ENCODE results near the gene ATP6V0C. TPM values are rescaled to one million over a fixed set of nuclear protein-coding genes. Genes with fewer than 3 reads are reported as not detected.
A peak's percentile ranks its signal among the peaks of the same experiment; 100 is the strongest.

Gene ATP6V0C
- total and polyA plus RNA-seq, 2 of the 13 experiments (the other 11 are each of a cell fraction or from before 2014, with no cell fraction given): 10.4 to 20.1 TPM

GRCh38 chr16:2484898-2485508 lies 28.7 kb upstream of the ATP6V0C start (continued):
- TF ChIP-seq ZNF432 (CRISPR knock-in tag; IDR thresholded peaks at IDR 0.05; ENCODE audit: borderline replicate concordance) (no peak), NFE2L1 (CRISPR knock-in tag; IDR thresholded peaks at IDR 0.05; ENCODE audit: borderline replicate concordance) (no peak), ZNF543 (CRISPR knock-in tag; IDR thresholded peaks at IDR 0.05) (no peak), AHDC1 (CRISPR knock-in tag; IDR thresholded peaks at IDR 0.05; ENCODE audit: borderline replicate concordance) (peak; percentile 65), RFXANK (CRISPR knock-in tag; IDR thresholded peaks at IDR 0.05) (no peak), HMGA1 (CRISPR knock-in tag; conservative IDR thresholded peaks at IDR 0.05) (no peak), CBX5 (CRISPR knock-in tag; IDR thresholded peaks at IDR 0.05; ENCODE audit: borderline replicate concordance) (peak; percentile 39; the same call in 1 of the 2 replicates), ZNF256 (CRISPR knock-in tag; conservative IDR thresholded peaks at IDR 0.05) (no peak), ZNF670 (CRISPR knock-in tag; IDR thresholded peaks at IDR 0.05; ENCODE audit: borderline replicate concordance) (no peak; the same call in 1 of the 2 replicates), THYN1 (CRISPR knock-in tag; IDR thresholded peaks at IDR 0.05; ENCODE audit: borderline replicate concordance, low read depth) (no peak), ZNF143 (CRISPR knock-in tag; IDR thresholded peaks at IDR 0.05) (no peak), SAP130 (CRISPR knock-in tag; IDR thresholded peaks at IDR 0.05; ENCODE audit: low read depth) (peak; percentile 95), IKZF1 (IDR thresholded peaks at IDR 0.05) (no peak), HDAC1 (CRISPR knock-in tag; IDR thresholded peaks at IDR 0.05) (peak; percentile 96), THAP7 (CRISPR knock-in tag; IDR thresholded peaks at IDR 0.05) (no peak), ZBTB49 (CRISPR knock-in tag; IDR thresholded peaks at IDR 0.05; ENCODE audit: borderline replicate concordance) (no peak), HDAC6 (IDR thresholded peaks at IDR 0.05; ENCODE audit: low read depth, low read length) (no peak), ZNF879 (CRISPR knock-in tag; IDR thresholded peaks at IDR 0.05) (0 out of 2 replicates have a peak, but pooled peaks have one; percentile 48), REXO4 (CRISPR knock-in tag; IDR thresholded peaks at IDR 0.05; ENCODE audit: borderline replicate concordance) (no peak), ZNF382 (CRISPR knock-in tag; IDR thresholded peaks at IDR 0.05; ENCODE audit: borderline replicate concordance) (no peak), E2F1 (CRISPR knock-in tag; IDR thresholded peaks at IDR 0.05) (no peak)
